HEK293 (cell line): ENCODE data around the gene CLPSL1.
A peak's percentile ranks its signal among the peaks of the same experiment; 100 is the strongest.

Source experiments
- GLI4 ChIP-seq: fragments of 450-650 bp; formaldehyde crosslinking; IDR thresholded peaks from 2 replicates; pipeline ENCODE4 v1.5.1; 2016; ENCODE audit warnings: missing biosample characterization, missing genetic modification characterization
- KLF1 ChIP-seq: fragments of 450-650 bp; formaldehyde crosslinking; IDR thresholded peaks from 2 replicates; pipeline ENCODE4 v1.5.1; 2016; ENCODE audit warnings: missing biosample characterization, missing genetic modification characterization
- REST ChIP-seq: fragments of 450-650 bp; formaldehyde crosslinking; IDR thresholded peaks from 2 replicates; pipeline ENCODE4 v1.5.1; 2016; ENCODE audit warnings: missing biosample characterization, missing genetic modification characterization
- SALL2 ChIP-seq: fragments of 450-650 bp; formaldehyde crosslinking; IDR thresholded peaks from 2 replicates; pipeline ENCODE4 v1.5.0; 2017; ENCODE audit warnings: missing biosample characterization, mild to moderate bottlenecking, missing genetic modification characterization, borderline replicate concordance
- SP7 ChIP-seq: fragments of 450-650 bp; formaldehyde crosslinking; IDR thresholded peaks from 2 replicates; pipeline ENCODE4 v1.5.1; 2016; ENCODE audit warnings: missing biosample characterization, missing genetic modification characterization
- TSHZ1 ChIP-seq: fragments of 450-650 bp; formaldehyde crosslinking; IDR thresholded peaks from 2 replicates; pipeline ENCODE4 v1.5.1; 2016; ENCODE audit warnings: missing biosample characterization, missing genetic modification characterization, borderline replicate concordance
- ZBTB21 ChIP-seq: fragments of 450-650 bp; formaldehyde crosslinking; IDR thresholded peaks from 2 replicates; pipeline ENCODE4 v1.5.1; 2017; ENCODE audit warnings: missing biosample characterization, missing genetic modification characterization
- ZFHX2 ChIP-seq: fragments of 450-650 bp; formaldehyde crosslinking; conservative IDR thresholded peaks from 2 replicates; pipeline ENCODE4 v1.5.1; 2016; ENCODE audit warnings: missing biosample characterization, missing genetic modification characterization
- ZNF157 ChIP-seq: fragments of 450-650 bp; formaldehyde crosslinking; IDR thresholded peaks from 2 replicates; pipeline ENCODE4 v1.5.1; 2016; ENCODE audit warnings: missing biosample characterization, missing genetic modification characterization
- ZNF16 ChIP-seq: fragments of 450-650 bp; formaldehyde crosslinking; IDR thresholded peaks from 2 replicates; pipeline ENCODE4 v1.5.1; 2016; ENCODE audit warnings: low read depth, missing biosample characterization, missing genetic modification characterization
- ZNF214 ChIP-seq: fragments of 450-650 bp; formaldehyde crosslinking; IDR thresholded peaks from 2 replicates; pipeline ENCODE4 v1.5.1; 2017; ENCODE audit warnings: missing biosample characterization, mild to moderate bottlenecking, missing genetic modification characterization, borderline replicate concordance
- ZNF223 ChIP-seq: fragments of 450-650 bp; formaldehyde crosslinking; IDR thresholded peaks from 2 replicates; pipeline ENCODE4 v1.5.1; 2016; ENCODE audit warnings: missing biosample characterization, missing genetic modification characterization
- ZNF311 ChIP-seq: fragments of 450-650 bp; formaldehyde crosslinking; IDR thresholded peaks from 2 replicates; pipeline ENCODE4 v1.5.1; 2017; ENCODE audit warnings: missing biosample characterization, missing genetic modification characterization, borderline replicate concordance
- ZNF473 ChIP-seq: fragments of 450-650 bp; formaldehyde crosslinking; IDR thresholded peaks from 2 replicates; pipeline ENCODE4 v1.5.1; 2017; ENCODE audit warnings: missing biosample characterization, missing genetic modification characterization
- ZNF518A ChIP-seq: fragments of 450-650 bp; formaldehyde crosslinking; conservative IDR thresholded peaks from 2 replicates; pipeline ENCODE4 v1.5.1; 2016; ENCODE audit warnings: low read depth, missing biosample characterization, missing genetic modification characterization
- ZNF707 ChIP-seq: fragments of 450-650 bp; formaldehyde crosslinking; IDR thresholded peaks from 2 replicates; pipeline ENCODE4 v1.5.1; 2016; ENCODE audit warnings: missing biosample characterization, missing genetic modification characterization
- TF ChIP-seq, protein P1 (sequence below): fragments of 450-650 bp; formaldehyde crosslinking; IDR thresholded peaks from 2 replicates; pipeline ENCODE4 v1.5.1; 2016; ENCODE audit warnings: missing biosample characterization, missing genetic modification characterization
- TF ChIP-seq, protein P2 (sequence below): fragments of 450-650 bp; formaldehyde crosslinking; IDR thresholded peaks from 2 replicates; pipeline ENCODE4 v1.5.1; 2017; ENCODE audit warnings: missing biosample characterization, missing genetic modification characterization
- TF ChIP-seq, protein P3 (sequence below): fragments of 450-650 bp; IDR thresholded peaks from 2 replicates; pipeline ENCODE4 v1.5.1; 2018; ENCODE audit warnings: missing biosample characterization, mild to moderate bottlenecking, missing genetic modification characterization
- TF ChIP-seq, protein P4 (sequence below): IDR thresholded peaks from 2 replicates; pipeline ENCODE4 v1.6.1; 2011; ENCODE audit warnings: mild to moderate bottlenecking, low read depth, low read length, borderline replicate concordance

The CLPSL1 gene

GRCh38 chr6:35776364-35777215 lies 4.2 kb upstream of the CLPSL1 start, which contains the start of gene CLPSL2 (continued):
- TF ChIP-seq, protein P1, sequence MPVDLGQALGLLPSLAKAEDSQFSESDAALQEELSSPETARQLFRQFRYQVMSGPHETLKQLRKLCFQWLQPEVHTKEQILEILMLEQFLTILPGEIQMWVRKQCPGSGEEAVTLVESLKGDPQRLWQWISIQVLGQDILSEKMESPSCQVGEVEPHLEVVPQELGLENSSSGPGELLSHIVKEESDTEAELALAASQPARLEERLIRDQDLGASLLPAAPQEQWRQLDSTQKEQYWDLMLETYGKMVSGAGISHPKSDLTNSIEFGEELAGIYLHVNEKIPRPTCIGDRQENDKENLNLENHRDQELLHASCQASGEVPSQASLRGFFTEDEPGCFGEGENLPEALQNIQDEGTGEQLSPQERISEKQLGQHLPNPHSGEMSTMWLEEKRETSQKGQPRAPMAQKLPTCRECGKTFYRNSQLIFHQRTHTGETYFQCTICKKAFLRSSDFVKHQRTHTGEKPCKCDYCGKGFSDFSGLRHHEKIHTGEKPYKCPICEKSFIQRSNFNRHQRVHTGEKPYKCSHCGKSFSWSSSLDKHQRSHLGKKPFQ = no peak
- TF ChIP-seq, protein P2, sequence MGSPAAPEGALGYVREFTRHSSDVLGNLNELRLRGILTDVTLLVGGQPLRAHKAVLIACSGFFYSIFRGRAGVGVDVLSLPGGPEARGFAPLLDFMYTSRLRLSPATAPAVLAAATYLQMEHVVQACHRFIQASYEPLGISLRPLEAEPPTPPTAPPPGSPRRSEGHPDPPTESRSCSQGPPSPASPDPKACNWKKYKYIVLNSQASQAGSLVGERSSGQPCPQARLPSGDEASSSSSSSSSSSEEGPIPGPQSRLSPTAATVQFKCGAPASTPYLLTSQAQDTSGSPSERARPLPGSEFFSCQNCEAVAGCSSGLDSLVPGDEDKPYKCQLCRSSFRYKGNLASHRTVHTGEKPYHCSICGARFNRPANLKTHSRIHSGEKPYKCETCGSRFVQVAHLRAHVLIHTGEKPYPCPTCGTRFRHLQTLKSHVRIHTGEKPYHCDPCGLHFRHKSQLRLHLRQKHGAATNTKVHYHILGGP (tag by site-specific recombination) = no peak
- no peak for TF ChIP-seq SALL2 (tag by site-specific recombination)
- TF ChIP-seq, protein P3, sequence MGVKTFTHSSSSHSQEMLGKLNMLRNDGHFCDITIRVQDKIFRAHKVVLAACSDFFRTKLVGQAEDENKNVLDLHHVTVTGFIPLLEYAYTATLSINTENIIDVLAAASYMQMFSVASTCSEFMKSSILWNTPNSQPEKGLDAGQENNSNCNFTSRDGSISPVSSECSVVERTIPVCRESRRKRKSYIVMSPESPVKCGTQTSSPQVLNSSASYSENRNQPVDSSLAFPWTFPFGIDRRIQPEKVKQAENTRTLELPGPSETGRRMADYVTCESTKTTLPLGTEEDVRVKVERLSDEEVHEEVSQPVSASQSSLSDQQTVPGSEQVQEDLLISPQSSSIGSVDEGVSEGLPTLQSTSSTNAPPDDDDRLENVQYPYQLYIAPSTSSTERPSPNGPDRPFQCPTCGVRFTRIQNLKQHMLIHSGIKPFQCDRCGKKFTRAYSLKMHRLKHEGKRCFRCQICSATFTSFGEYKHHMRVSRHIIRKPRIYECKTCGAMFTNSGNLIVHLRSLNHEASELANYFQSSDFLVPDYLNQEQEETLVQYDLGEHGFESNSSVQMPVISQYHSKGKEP (tag by site-specific recombination) = no peak
- TF ChIP-seq, protein P4, sequence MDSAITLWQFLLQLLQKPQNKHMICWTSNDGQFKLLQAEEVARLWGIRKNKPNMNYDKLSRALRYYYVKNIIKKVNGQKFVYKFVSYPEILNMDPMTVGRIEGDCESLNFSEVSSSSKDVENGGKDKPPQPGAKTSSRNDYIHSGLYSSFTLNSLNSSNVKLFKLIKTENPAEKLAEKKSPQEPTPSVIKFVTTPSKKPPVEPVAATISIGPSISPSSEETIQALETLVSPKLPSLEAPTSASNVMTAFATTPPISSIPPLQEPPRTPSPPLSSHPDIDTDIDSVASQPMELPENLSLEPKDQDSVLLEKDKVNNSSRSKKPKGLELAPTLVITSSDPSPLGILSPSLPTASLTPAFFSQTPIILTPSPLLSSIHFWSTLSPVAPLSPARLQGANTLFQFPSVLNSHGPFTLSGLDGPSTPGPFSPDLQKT = no peak
- TF ChIP-seq TSHZ1 = no peak
- TF ChIP-seq KLF1 (tag by site-specific recombination) = peak; percentile 68
- no peak for TF ChIP-seq ZNF707 (tag by site-specific recombination)
- TF ChIP-seq ZBTB21 = no peak
- TF ChIP-seq GLI4 (tag by site-specific recombination) = no peak; the same call in 1 of the 2 replicates
- no peak for TF ChIP-seq REST (tag by site-specific recombination)
- no peak for TF ChIP-seq SP7
- no peak for TF ChIP-seq ZNF311 (tag by site-specific recombination)
- TF ChIP-seq ZNF223 (tag by site-specific recombination) = no peak
- TF ChIP-seq ZFHX2 (tag by site-specific recombination) = peak; percentile 57
- no peak for TF ChIP-seq ZNF473 (tag by site-specific recombination)
- no peak for TF ChIP-seq ZNF16
- no peak for TF ChIP-seq ZNF214 (tag by site-specific recombination)
- TF ChIP-seq ZNF157 (tag by site-specific recombination) = no peak
- TF ChIP-seq ZNF518A (tag by site-specific recombination) = no peak
